Measurements from ENCODE around the gene UGGT1.

- TF ChIP-seq PBX3 (IDR thresholded peaks at IDR 0.05) (no peak), RNF2 (IDR thresholded peaks at IDR 0.05; ENCODE audit: borderline replicate concordance, low read depth) (no peak), SREBF2 (IDR thresholded peaks at IDR 0.05) (no peak), GATA3 (IDR thresholded peaks at IDR 0.05; ENCODE audit: borderline replicate concordance) (no peak), RAD21 (conservative IDR thresholded peaks at IDR 0.05 in 1 of 2, IDR thresholded peaks at IDR 0.05 in 1 of 2) (no peak)
- TF ChIP-seq, protein P1, sequence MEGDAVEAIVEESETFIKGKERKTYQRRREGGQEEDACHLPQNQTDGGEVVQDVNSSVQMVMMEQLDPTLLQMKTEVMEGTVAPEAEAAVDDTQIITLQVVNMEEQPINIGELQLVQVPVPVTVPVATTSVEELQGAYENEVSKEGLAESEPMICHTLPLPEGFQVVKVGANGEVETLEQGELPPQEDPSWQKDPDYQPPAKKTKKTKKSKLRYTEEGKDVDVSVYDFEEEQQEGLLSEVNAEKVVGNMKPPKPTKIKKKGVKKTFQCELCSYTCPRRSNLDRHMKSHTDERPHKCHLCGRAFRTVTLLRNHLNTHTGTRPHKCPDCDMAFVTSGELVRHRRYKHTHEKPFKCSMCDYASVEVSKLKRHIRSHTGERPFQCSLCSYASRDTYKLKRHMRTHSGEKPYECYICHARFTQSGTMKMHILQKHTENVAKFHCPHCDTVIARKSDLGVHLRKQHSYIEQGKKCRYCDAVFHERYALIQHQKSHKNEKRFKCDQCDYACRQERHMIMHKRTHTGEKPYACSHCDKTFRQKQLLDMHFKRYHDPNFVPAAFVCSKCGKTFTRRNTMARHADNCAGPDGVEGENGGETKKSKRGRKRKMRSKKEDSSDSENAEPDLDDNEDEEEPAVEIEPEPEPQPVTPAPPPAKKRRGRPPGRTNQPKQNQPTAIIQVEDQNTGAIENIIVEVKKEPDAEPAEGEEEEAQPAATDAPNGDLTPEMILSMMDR (IDR thresholded peaks at IDR 0.05): no peak
Observed at GRCh38 chr2:128169933-128170709, 79.1 kb downstream of the UGGT1 start.

All from A549 (cell line).